ENCODE data around the gene CISD1. TPM values are rescaled to one million over a fixed set of nuclear protein-coding genes. Genes with fewer than 3 reads are reported as not detected.

The CISD1 gene
- total and polyA plus RNA-seq, 2 experiments from 2014 or later = 37.8 to 95.9 TPM

- no peak for TF ChIP-seq CTCF (IDR thresholded peaks at IDR 0.05; ENCODE audit: poor library complexity)
- TF ChIP-seq EZH2phosphoT487 (IDR thresholded peaks at IDR 0.05; ENCODE audit: low read depth, severe bottlenecking, unreplicated experiment) = no peak
- no peak for TF ChIP-seq EZH2 (IDR thresholded peaks at IDR 0.05; ENCODE audit: borderline replicate concordance)
- Histone ChIP-seq H3K79me2 (no peaks in the 10 kb centered on the region), H3K4me1 (ENCODE audit: insufficient read depth) (no peaks in the 10 kb centered on the region), H3K9me3 (ENCODE audit: low read depth) (no peaks in the 10 kb centered on the region), H3K4me2 (no peak overlapping the region), H3K4me3 (no peak overlapping the region), H3K36me3 (replicated peaks; ENCODE audit: insufficient read depth, low read depth) (no peaks in the 10 kb centered on the region), H3K27me3 (no peaks in the 10 kb centered on the region), H4K20me1 (ENCODE audit: insufficient read depth, poor library complexity, severe bottlenecking) (no peaks in the 10 kb centered on the region), H3K27ac (no peak overlapping the region), H3K9me2 (replicated peaks; ENCODE audit: insufficient read depth) (no peaks in the 10 kb centered on the region), H2AFZ (no peak overlapping the region)
- DNase-seq (ENCODE audit: low spot score) = no peak
Measured at GRCh38 chr10:58316874-58317273, 47.9 kb downstream of the CISD1 start.

GRCh38 chr10:58318346-58318745, 49.4 kb downstream of the CISD1 start:
- H2AFZ ChIP-seq = no peak overlapping the region
- H3K4me1 ChIP-seq (ENCODE audit: insufficient read depth) = no peaks in the 10 kb centered on the region

DNA sequence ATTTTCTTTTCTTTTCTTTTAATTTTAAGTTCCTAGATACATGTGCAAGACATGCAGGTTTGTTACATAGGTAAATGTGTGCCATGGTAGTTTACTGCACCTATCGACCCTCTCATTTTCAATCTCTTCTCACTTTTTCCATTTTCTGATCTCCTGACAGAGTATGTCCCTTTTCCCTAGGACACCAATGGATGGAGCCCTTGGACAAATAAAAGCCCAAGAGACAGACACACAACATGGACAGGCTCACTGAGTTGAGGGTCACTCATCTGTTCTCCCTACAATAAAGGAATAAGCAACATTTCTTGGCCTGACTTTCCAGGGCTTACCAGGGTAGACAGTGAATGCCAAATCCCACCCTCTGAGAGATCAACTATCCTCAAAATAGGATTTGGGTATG, 50.6 kb downstream of the CISD1 start:
- Histone ChIP-seq H3K4me3 (no peak overlapping the region), H3K9me3 (ENCODE audit: low read depth) (no peaks in the 10 kb centered on the region), H3K36me3 (replicated peaks; ENCODE audit: insufficient read depth, low read depth) (no peaks in the 10 kb centered on the region), H3K4me1 (ENCODE audit: insufficient read depth) (no peaks in the 10 kb centered on the region), H3K79me2 (no peaks in the 10 kb centered on the region), H4K20me1 (ENCODE audit: insufficient read depth, poor library complexity, severe bottlenecking) (no peaks in the 10 kb centered on the region), H3K4me2 (no peak overlapping the region), H2AFZ (no peak overlapping the region), H3K27ac (no peak overlapping the region), H3K9me2 (replicated peaks; ENCODE audit: insufficient read depth) (no peaks in the 10 kb centered on the region), H3K27me3 (no peaks in the 10 kb centered on the region)
- no peak for DNase-seq (ENCODE audit: low spot score)
- TF ChIP-seq EZH2phosphoT487 (IDR thresholded peaks at IDR 0.05; ENCODE audit: low read depth, severe bottlenecking, unreplicated experiment) (no peak), CTCF (IDR thresholded peaks at IDR 0.05; ENCODE audit: poor library complexity) (no peak), EZH2 (IDR thresholded peaks at IDR 0.05; ENCODE audit: borderline replicate concordance) (no peak)
- 97% methylated on average over 1 of the region's 1 CpG for WGBS (ENCODE audit: low lambda C conversion rate, missing lambda C conversion rate)

More at GRCh38 chr10:58318346-58318745, 49.4 kb downstream of the CISD1 start:
- Histone ChIP-seq H3K79me2 (no peaks in the 10 kb centered on the region), H3K27ac (no peak overlapping the region), H3K9me3 (ENCODE audit: low read depth) (no peaks in the 10 kb centered on the region), H4K20me1 (ENCODE audit: insufficient read depth, poor library complexity, severe bottlenecking) (no peaks in the 10 kb centered on the region), H3K9me2 (replicated peaks; ENCODE audit: insufficient read depth) (no peaks in the 10 kb centered on the region), H3K27me3 (no peaks in the 10 kb centered on the region), H3K4me3 (no peak overlapping the region), H3K4me2 (no peak overlapping the region), H3K36me3 (replicated peaks; ENCODE audit: insufficient read depth, low read depth) (no peaks in the 10 kb centered on the region)
- no peak for TF ChIP-seq EZH2 (IDR thresholded peaks at IDR 0.05; ENCODE audit: borderline replicate concordance)
- no peak for TF ChIP-seq CTCF (IDR thresholded peaks at IDR 0.05; ENCODE audit: poor library complexity)
- TF ChIP-seq EZH2phosphoT487 (IDR thresholded peaks at IDR 0.05; ENCODE audit: low read depth, severe bottlenecking, unreplicated experiment) = no peak
- no peak for DNase-seq (ENCODE audit: low spot score)
- WGBS (ENCODE audit: low lambda C conversion rate, missing lambda C conversion rate) = 63% methylated on average over 2 of the region's 2 CpGs

All from hepatocyte (in vitro differentiated cells).